ENCODE data around the gene CCDC7.
"Not testable (repeated sequence)": the region's sequence is repeated elsewhere in the genome, so short reads cannot be mapped to it uniquely, and the experiment has no call there.

Gene CCDC7

GRCh38 chr10:32738958-32739357 is 293.0 kb downstream of the CCDC7 start:
- no peak for DNase-seq

DNA sequence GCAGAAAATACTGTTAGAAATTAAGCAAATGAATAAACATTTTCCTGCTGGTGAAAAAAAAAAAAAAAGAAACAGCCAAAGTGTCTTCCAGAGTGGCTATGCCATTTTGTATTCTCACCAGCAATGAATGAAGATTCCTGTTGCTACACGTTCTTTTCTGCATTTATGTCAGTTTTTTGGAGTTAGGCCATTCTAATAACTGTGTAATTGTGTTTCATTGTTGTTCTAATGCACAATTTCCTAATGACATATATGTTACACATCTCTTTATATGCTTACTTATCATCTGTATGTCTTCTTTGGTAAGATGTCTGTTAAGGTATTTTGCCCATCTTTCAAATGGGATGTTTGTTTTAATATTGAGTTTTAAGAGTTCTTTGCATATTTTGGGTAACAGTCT is 298.4 kb downstream of the CCDC7 start:
- no peak for DNase-seq

GRCh38 chr10:32746869-32747268 is 300.9 kb downstream of the CCDC7 start:
- DNase-seq, result no peak

GRCh38 chr10:32751582-32751981 is 305.6 kb downstream of the CCDC7 start:
- no peak for DNase-seq

DNA sequence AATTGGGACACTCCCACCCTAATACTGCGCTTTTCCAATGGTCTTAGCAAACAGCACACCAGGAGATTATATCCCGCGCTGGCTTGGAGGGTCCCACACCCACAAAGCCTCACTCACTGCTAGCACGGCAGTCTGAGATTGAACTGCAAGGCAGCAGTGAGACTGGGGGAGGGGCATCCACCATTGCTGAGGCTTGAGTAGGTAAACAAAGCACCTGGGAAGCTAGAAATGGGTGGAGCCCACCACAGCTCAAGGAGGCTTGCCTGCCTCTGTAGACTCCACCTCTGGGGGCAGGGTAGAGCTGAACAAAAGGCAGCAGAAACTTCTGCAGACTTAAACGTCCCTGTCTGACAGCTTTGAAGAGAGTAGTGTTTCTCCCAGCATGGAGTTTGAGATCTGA is 309.0 kb downstream of the CCDC7 start:
- not testable (repeated sequence) for DNase-seq

GRCh38 chr10:32771217-32771616 is 325.3 kb downstream of the CCDC7 start:
- no peak for DNase-seq

GRCh38 chr10:32773105-32773504 is 327.2 kb downstream of the CCDC7 start:
- DNase-seq, result no peak

GRCh38 chr10:32786968-32787367 is 341.0 kb downstream of the CCDC7 start:
- DNase-seq, result no peak

GRCh38 chr10:32787690-32788284 is 341.8 kb downstream of the CCDC7 start:
- no peak for DNase-seq

DNA sequence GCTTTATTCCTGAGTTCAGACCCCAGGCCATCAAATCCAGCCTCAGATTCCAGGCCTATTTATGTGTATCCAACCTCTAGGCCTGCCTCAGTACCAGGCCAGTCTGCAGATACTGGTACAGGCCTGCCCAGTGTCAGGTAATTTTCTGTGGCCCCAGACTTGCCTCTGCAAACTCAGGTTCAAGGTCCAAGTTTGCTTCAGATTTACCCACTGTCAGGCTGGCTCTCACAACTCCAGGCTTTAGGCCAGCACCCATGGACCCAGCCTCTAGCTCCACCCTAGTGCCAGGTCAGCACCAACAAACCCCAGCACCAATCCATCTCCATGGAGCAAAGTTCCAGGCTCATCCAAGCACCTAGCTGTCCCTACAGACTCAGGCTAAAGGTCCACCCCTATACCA is 342.4 kb downstream of the CCDC7 start:
- no peak for DNase-seq

DNA sequence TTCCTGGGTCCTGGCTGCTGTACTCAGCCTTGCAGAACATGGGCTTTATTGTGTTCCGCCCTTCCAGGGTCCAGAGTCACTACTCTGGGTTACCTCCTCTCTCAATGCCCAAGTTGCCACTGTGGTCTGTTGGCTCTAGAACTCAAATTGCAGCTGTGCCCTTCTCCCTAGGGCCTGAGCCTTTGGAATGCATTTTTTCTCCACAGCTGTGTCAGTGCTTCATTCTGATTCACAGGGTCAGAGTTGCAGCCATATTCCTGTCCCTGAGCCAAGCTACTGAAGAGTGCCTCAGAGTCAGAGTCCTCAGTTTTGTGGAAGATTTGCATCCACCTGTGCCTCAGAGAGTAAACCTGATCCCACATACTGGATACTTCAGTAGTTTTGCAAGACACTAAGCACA is 344.5 kb downstream of the CCDC7 start:
- no peak for DNase-seq

GRCh38 chr10:32793033-32793432 is 347.1 kb downstream of the CCDC7 start:
- no peak for DNase-seq

DNA sequence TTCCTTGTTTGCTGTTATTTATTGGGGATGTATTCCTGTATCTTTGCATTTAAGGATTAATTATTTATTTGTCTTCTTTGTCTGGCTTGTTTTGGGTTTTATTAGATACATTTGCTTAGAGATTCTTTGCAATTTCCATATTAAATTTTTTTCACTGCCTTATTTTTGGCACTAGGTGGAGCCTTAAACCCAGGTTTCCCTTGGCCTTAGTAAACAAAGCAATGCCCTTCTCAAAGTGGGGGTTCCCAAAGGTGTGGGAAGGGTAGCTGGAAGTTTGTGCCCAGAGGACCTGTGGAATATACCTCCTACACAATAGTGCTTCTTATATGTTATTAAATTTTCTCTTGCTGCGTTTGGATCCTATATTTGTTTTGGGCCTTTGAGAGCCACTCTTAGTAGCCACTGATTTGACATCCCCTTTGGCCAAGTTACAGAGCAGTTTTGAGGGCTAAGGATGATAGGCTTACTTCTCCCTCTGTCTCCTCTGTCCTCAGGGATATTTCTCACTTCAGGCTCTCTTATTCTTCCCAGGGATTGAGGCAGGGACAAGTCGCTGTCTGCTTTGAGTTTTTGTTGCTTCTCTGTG is 349.8 kb downstream of the CCDC7 start:
- DNase-seq, result no peak

- not testable (repeated sequence) for DNase-seq
These were observed 351.5 kb downstream of the CCDC7 start for GRCh38 chr10:32797393-32797792.

DNA sequence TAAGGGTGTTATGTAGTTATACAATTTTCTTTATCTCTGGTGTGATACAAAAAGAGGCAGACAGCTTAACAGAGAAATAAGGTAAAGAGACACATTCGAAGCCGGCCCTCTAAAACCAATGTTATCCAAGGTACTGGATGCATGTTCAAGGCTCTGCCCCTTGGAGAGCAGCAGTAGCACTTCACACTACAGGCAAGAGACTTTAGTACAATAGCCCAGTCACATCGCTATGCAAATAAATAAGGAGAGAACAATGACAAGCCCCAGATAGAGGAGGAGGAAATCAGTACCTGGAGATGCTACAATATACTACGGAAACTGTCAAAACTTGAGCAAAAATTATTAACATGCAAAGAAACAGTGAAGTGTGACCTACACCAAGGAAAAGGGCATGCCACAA is 401.0 kb downstream of the CCDC7 start:
- DNase-seq, result no peak

- no peak for DNase-seq
These were observed 405.4 kb downstream of the CCDC7 start for GRCh38 chr10:32851301-32851700.

DNA sequence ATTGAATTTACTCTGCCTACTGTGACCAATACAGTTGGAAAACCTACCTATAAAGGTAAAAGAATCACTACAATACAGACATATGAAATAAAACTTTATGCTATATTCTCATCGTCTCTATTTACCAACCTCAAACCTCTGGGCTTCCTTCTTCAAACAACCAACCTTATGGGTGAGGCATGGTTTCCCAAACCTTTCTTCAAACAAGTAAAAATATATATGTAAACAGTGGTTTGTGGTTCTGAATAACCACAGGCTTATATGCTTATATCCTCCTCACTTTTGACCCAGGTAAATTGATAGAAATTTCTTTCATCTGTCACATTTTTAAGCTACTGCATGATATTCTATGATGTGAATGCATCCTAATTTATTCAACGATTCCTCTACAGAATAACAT is 408.5 kb downstream of the CCDC7 start:
- DNase-seq, result no peak

GRCh38 chr10:32865170-32865569 is 419.2 kb downstream of the CCDC7 start:
- DNase-seq, result no peak

DNA sequence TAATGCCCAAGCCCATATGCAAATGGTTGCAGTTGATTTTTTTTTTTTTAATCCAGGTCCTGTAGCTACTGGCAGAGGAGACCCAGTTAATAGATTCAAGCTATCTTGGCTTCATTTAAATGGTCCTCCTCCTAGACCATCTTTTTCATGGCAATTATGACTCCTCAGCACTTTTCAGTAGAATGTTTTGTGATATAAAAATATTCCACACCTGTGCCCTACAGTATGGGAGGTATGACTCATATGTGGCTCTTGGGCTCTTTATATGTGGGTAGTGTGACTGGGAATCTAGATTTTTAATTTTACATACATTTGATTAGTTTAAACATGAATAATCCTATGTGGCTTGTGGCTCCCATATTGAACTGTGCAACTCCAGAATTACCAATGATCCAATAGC is 432.0 kb downstream of the CCDC7 start:
- DNase-seq, result no peak

DNA sequence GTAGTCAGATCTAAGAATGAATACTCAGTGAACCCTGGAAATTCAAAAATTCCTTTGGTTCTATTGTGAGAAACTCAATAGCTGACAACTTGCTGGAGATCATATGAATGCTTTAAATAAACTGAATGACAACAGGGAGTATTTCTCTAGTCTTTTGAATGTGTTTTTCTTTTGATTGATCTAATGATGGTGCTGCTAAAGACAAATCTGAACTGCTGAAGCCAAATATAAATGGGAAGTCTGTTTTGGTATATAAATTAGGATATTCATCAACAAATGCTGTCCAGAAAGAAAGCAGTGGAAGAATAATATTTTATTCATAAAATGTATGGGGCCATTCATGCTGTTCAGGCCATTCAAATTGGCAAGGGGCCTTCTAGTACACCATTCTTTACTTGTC is 432.7 kb downstream of the CCDC7 start:
- no peak for DNase-seq

GRCh38 chr10:32882076-32882475 is 436.1 kb downstream of the CCDC7 start:
- no peak for DNase-seq

DNA sequence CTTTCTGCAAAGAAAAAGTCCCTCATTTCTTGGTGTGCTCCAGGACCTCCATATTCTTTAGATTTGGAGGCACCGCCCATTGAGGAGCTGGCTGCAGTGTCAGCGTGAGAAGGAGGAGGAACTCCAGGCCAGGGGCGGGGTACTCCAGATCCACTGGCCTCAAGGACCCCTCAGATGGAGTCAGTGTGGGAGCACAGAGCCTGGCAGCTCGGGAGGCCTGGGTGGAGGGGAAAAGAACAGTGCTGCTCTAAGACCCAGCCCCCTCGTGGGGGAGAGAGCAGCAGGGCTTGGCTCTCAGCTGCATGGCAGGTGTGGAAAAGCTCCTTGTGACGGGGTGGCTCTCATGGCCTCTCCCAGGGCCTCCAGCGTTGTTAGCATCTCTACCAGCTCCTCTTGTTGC is 441.5 kb downstream of the CCDC7 start:
- DNase-seq, result no peak

DNA sequence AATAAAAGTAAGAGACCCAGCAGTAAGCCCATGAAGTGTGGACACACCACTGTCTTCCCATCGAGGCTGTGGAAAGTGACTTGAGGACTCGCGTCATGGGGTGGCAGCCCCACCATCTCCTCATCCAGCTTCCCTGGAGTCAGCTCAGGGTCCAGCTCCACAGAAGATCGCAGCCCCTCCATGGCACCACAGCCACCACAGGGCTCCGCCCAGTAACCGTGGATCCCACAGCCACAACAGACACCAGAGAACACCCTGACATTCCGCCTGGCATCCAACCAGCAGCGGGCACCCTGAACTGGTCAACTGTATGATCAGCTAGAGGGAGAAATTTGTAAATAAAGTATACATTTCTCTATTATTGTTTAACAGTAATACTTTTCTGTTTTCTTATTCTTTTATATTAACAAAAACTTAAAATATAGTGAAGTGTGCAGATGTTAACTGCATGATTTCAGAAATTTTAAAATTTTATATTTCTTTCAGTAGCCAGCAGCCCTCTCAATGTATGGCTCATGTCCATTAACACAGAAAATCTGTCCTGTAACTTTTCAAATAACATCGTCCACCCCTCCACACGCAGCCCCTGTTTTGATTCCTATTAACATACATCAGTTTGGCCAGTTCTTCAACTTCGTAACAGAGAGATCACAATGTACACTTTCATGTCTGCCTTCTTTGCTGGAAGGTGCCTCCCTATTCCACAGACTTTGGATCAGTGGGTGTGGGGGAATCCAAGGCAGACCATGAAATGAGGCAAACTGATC is 442.4 kb downstream of the CCDC7 start:
- no peak for DNase-seq

DNA sequence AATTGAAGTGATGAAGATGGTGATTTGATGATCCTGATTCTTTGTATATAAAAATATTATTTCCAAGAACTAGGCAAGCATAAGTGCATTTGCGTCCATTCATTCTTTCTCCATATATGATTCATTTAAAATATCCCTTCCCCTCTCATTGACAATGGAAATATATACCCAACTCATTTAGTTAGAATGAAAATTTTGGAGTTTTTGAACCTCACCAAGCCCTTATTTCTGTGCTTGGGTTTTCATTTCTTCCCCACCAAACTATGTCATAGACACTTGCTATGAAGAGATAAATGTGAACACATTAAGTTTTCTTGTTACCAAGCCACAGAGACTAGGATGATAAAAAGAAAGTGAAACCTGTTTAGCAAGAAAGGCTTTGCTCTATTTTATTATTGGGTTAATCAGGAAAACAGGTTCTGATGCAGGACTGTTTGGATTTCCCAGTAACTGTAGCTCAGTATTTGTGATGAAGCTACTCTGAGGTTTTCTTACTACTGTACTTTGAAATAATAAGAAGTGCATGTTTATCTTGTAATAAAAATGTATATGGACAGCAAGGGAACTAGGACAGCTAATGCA is 443.8 kb downstream of the CCDC7 start:
- no peak for DNase-seq

Measured in activated CD4-positive, alpha-beta T cell treated with anti-CD3 and anti-CD28 coated beads, Interleukin-2, amount 50 U/mL, for 1 hour (primary cell).